ENCODE data around the gene CTBP1.

DNA sequence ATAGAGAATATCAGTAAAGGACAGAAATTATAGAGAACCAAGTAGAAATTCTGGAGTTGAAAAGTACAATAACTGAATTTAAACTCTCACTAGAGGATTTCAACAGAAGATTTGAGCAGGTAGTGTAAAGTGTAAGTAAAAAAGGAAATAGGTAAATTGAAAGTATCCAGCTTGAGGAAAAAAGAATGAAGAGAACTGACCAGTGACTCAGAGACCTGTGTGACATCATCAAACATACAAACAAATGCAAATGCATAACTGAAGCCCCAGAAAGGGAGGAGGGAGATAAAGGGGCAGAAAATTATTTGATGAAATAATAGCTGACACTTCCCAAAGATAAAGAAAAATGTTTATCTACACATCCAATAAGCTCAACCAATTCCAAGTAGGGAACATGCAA lies 68.3 kb downstream of the CTBP1 start:
- TF ChIP-seq, protein P1, sequence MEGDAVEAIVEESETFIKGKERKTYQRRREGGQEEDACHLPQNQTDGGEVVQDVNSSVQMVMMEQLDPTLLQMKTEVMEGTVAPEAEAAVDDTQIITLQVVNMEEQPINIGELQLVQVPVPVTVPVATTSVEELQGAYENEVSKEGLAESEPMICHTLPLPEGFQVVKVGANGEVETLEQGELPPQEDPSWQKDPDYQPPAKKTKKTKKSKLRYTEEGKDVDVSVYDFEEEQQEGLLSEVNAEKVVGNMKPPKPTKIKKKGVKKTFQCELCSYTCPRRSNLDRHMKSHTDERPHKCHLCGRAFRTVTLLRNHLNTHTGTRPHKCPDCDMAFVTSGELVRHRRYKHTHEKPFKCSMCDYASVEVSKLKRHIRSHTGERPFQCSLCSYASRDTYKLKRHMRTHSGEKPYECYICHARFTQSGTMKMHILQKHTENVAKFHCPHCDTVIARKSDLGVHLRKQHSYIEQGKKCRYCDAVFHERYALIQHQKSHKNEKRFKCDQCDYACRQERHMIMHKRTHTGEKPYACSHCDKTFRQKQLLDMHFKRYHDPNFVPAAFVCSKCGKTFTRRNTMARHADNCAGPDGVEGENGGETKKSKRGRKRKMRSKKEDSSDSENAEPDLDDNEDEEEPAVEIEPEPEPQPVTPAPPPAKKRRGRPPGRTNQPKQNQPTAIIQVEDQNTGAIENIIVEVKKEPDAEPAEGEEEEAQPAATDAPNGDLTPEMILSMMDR (IDR thresholded peaks at IDR 0.05), result no peak
- TF ChIP-seq EZH2 (IDR thresholded peaks at IDR 0.05; ENCODE audit: borderline replicate concordance, insufficient read depth, low read depth, low read length, poor library complexity, severe bottlenecking), result no peak
